Dedifferentiated amniotic fluid mesenchymal stem cell (primary cell): Measurements from ENCODE around the gene FAR1.
"Not testable (repeated sequence)": the region's sequence is repeated elsewhere in the genome, so short reads cannot be mapped to it uniquely, and the experiment has no call there.

ENCODE experiments used
- DNase-seq: peaks from one replicate; pipeline ENCODE4 v3.0.0-alpha.2; 2016; ENCODE audit errors: extremely low spot score

The FAR1 gene

GRCh38 chr11:13705710-13706109 lies 37.2 kb downstream of the FAR1 start:
- DNase-seq = no peak

- DNase-seq = no peak
These were observed 45.5 kb downstream of the FAR1 start for GRCh38 chr11:13713982-13714381.

GRCh38 chr11:13717331-13717730 lies 48.9 kb downstream of the FAR1 start:
- DNase-seq = peak; percentile 34

GRCh38 chr11:13718394-13718793 lies 49.9 kb downstream of the FAR1 start:
- no peak for DNase-seq

GRCh38 chr11:13720940-13721339 lies 52.5 kb downstream of the FAR1 start:
- DNase-seq = no peak

- DNase-seq = no peak
These were observed 53.3 kb downstream of the FAR1 start for GRCh38 chr11:13721760-13722159.

- no peak for DNase-seq
These were observed 58.0 kb downstream of the FAR1 start for GRCh38 chr11:13726456-13726855.

- DNase-seq = no peak
These were observed 59.6 kb downstream of the FAR1 start for GRCh38 chr11:13728076-13728475.

GRCh38 chr11:13734530-13734929 lies 66.1 kb downstream of the FAR1 start:
- DNase-seq = no peak

GRCh38 chr11:13745165-13745564 lies 76.7 kb downstream of the FAR1 start:
- no peak for DNase-seq

GRCh38 chr11:13753316-13753715 lies 84.8 kb downstream of the FAR1 start:
- not testable (repeated sequence) for DNase-seq

GRCh38 chr11:13759050-13759449 lies 90.6 kb downstream of the FAR1 start:
- DNase-seq = no peak

GRCh38 chr11:13760115-13760514 lies 91.6 kb downstream of the FAR1 start:
- DNase-seq = no peak

GRCh38 chr11:13761250-13761649 lies 92.8 kb downstream of the FAR1 start:
- no peak for DNase-seq

GRCh38 chr11:13761716-13762115 lies 93.2 kb downstream of the FAR1 start:
- no peak for DNase-seq

- no peak for DNase-seq
These were observed 94.2 kb downstream of the FAR1 start for GRCh38 chr11:13762718-13763117.

- no peak for DNase-seq
These were observed 94.9 kb downstream of the FAR1 start for GRCh38 chr11:13763341-13763740.

GRCh38 chr11:13765886-13766285 lies 97.4 kb downstream of the FAR1 start:
- no peak for DNase-seq

- no peak for DNase-seq
These were observed 99.0 kb downstream of the FAR1 start for GRCh38 chr11:13767471-13767870.

GRCh38 chr11:13769188-13769587 lies 100.7 kb downstream of the FAR1 start:
- DNase-seq = no peak

GRCh38 chr11:13771151-13771550 lies 102.7 kb downstream of the FAR1 start:
- DNase-seq = no peak

- peak; percentile 54 for DNase-seq
These were observed 104.0 kb downstream of the FAR1 start for GRCh38 chr11:13772223-13773046.

- no peak for DNase-seq
These were observed 107.0 kb downstream of the FAR1 start for GRCh38 chr11:13775471-13775870.
